Uterus (tissue), 2 donors: ENCODE data around the gene PHACTR2.

Experiments
- POLR2A ChIP-seq, 2 donors: fragments of 450-650 bp; IDR thresholded peaks; one replicate each; pipeline ENCODE4 v1.6.1; 2016; ENCODE audit warnings: antibody characterized with exemption in 2 of 2, mild to moderate bottlenecking in 1 of 2, moderate library complexity in 1 of 2
- TF ChIP-seq, protein P1 (sequence below), 4 experiments: fragments of 200-600 bp in 2 of 4; fragments of 450-650 bp in 2 of 4; sonication (generic) in 2 of 4; IDR thresholded peaks; one replicate each; pipeline ENCODE4 v1.5.1; 2016 to 2019; ENCODE audit warnings: antibody characterized with exemption in 4 of 4, mild to moderate bottlenecking in 2 of 4, moderate library complexity in 1 of 4

DNA sequence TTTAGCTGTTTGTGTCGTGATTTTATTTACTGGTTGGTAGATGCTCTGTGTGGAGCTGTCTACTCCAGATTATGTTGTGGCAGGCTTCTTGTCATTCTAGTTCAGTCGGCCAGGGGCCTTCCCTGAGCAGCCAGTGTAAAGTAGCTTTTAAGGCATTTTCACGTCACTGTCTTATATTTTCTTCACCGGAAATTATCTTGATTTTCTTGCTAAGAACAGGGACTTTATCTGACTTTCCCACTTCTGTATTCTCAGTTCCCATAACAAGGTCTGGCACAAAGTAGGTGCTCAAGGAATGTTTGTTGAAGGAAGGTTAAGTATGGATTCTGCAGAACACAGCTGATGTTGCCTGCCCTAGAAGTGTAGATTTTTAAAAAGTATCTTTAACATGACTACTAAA lies 166.2 kb downstream of the PHACTR2 start:
- TF ChIP-seq, protein P1, sequence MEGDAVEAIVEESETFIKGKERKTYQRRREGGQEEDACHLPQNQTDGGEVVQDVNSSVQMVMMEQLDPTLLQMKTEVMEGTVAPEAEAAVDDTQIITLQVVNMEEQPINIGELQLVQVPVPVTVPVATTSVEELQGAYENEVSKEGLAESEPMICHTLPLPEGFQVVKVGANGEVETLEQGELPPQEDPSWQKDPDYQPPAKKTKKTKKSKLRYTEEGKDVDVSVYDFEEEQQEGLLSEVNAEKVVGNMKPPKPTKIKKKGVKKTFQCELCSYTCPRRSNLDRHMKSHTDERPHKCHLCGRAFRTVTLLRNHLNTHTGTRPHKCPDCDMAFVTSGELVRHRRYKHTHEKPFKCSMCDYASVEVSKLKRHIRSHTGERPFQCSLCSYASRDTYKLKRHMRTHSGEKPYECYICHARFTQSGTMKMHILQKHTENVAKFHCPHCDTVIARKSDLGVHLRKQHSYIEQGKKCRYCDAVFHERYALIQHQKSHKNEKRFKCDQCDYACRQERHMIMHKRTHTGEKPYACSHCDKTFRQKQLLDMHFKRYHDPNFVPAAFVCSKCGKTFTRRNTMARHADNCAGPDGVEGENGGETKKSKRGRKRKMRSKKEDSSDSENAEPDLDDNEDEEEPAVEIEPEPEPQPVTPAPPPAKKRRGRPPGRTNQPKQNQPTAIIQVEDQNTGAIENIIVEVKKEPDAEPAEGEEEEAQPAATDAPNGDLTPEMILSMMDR (IDR thresholded peaks at IDR 0.05): no peak
- TF ChIP-seq POLR2A (IDR thresholded peaks at IDR 0.05): no peak
